Activated gamma-delta T cell (primary cell): ENCODE results near the gene GRID2.
"Not testable (repeated sequence)": the region's sequence is repeated elsewhere in the genome, so short reads cannot be mapped to it uniquely, and the experiment has no call there.

Source experiments
- DNase-seq: peaks from one replicate; lab custom pipeline; 2025; lab: John Stamatoyannopoulos, UW

GRID2 gene

GRCh38 chr4:93187466-93187865 is 883.7 kb downstream of the GRID2 start:
- DNase-seq, result no peak

GRCh38 chr4:93187892-93188291 is 884.1 kb downstream of the GRID2 start:
- no peak for DNase-seq

- DNase-seq, result no peak
These were observed 895.7 kb downstream of the GRID2 start for GRCh38 chr4:93199492-93199891.

GRCh38 chr4:93201471-93202096 is 897.8 kb downstream of the GRID2 start:
- DNase-seq, result no peak

- DNase-seq, result no peak
These were observed 899.9 kb downstream of the GRID2 start for GRCh38 chr4:93203708-93204107.

GRCh38 chr4:93212250-93212649 is 908.5 kb downstream of the GRID2 start:
- no peak for DNase-seq

- no peak for DNase-seq
These were observed 912.9 kb downstream of the GRID2 start for GRCh38 chr4:93216646-93217045.

GRCh38 chr4:93217431-93217830 is 913.7 kb downstream of the GRID2 start:
- no peak for DNase-seq

GRCh38 chr4:93221771-93222170 is 918.0 kb downstream of the GRID2 start:
- DNase-seq, result no peak

GRCh38 chr4:93228021-93228420 is 924.3 kb downstream of the GRID2 start:
- DNase-seq, result no peak

- DNase-seq, result no peak
These were observed 929.1 kb downstream of the GRID2 start for GRCh38 chr4:93232883-93233282.

GRCh38 chr4:93237521-93237920 is 933.8 kb downstream of the GRID2 start:
- DNase-seq, result no peak

GRCh38 chr4:93243262-93243661 is 939.5 kb downstream of the GRID2 start:
- DNase-seq, result no peak

- DNase-seq, result no peak
These were observed 957.4 kb downstream of the GRID2 start for GRCh38 chr4:93261207-93261606.

- DNase-seq, result no peak
These were observed 959.4 kb downstream of the GRID2 start for GRCh38 chr4:93263166-93263565.

GRCh38 chr4:93267747-93268146 is 964.0 kb downstream of the GRID2 start:
- DNase-seq, result no peak

GRCh38 chr4:93285346-93285745 is 981.6 kb downstream of the GRID2 start:
- no peak for DNase-seq

GRCh38 chr4:93289241-93289640 is 985.5 kb downstream of the GRID2 start:
- no peak for DNase-seq

GRCh38 chr4:93289831-93290230 is 986.1 kb downstream of the GRID2 start:
- no peak for DNase-seq

GRCh38 chr4:93299118-93299517 is 995.4 kb downstream of the GRID2 start:
- no peak for DNase-seq

GRCh38 chr4:93300780-93301555 is 997.2 kb downstream of the GRID2 start:
- DNase-seq, result not testable (repeated sequence)

GRCh38 chr4:93302310-93302709 is 998.5 kb downstream of the GRID2 start:
- DNase-seq, result no peak

- no peak for DNase-seq
These were observed 999.7 kb downstream of the GRID2 start for GRCh38 chr4:93303440-93303839.

- DNase-seq, result no peak
These were observed 1008.5 kb downstream of the GRID2 start for GRCh38 chr4:93312299-93312698.
